Measurements from ENCODE around the gene CDX2.

CDX2 gene

DNA sequence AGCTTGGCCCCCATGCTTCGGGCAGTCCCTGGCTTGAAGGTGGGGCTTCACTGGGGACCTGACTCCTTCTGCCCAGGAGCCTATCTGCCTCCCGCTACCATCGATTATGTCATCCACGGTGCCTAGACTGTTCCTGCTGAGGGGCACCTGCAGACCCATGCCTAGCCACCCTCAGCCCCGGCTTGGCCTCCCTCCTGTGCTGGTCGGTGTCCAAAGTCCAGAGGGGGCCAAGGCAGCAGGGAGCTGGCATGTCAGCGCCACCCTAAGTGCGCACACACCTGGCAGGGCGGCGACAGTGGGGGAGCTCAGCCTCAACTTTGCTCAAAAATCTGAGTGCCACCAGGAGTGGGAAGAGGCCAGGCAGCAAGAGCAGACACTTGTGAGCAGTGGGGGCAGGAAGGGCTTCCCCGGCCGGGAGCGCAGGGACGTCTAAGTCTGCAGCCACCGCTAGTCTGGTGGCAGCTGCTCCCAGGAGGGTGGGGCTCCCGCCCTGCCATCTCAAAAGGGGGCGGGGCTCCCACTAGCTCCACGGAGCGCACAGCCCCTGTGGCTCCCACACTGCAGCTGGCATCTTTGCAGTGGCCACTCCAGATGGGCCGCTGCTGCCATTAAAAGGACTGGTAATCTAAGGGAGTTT is 32.8 kb upstream of the CDX2 start:
- Histone ChIP-seq H3K4me3 (replicated peaks; ENCODE audit: insufficient read depth, low read length) (no peak overlapping the region), H3K27ac (replicated peaks) (no peak overlapping the region), H3K27me3 (ENCODE audit: insufficient read depth, poor library complexity, severe bottlenecking) (no peaks in the 10 kb centered on the region)
- TF ChIP-seq GABPA (IDR thresholded peaks at IDR 0.05; ENCODE audit: low read depth): no peak
- DNase-seq (ENCODE audit: low read depth in 1 of 2, low spot score in 1 of 2): no peak

DNA sequence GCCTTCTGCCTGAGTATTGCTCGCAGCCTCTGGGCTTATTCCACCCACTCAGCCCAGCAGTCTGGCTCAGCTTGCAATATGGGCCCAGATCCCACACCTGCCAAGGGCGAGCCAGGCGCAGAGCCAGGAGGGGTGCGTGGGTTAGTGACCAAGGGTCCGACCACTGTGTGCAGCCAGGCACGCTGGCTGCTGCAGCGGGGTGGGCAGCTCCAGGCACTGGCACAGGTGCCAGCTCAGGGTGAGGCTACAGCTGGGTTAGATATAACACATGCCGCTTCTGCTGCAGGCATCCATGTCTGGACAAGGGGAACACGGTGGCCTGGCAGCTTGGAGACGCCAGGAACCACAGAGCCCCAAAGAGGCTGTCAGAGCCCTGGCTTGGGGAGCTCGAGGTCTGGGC is 31.9 kb upstream of the CDX2 start:
- Histone ChIP-seq H3K27me3 (ENCODE audit: insufficient read depth, poor library complexity, severe bottlenecking) (no peaks in the 10 kb centered on the region), H3K27ac (replicated peaks) (no peak overlapping the region), H3K4me3 (replicated peaks; ENCODE audit: insufficient read depth, low read length) (no peak overlapping the region)
- TF ChIP-seq GABPA (IDR thresholded peaks at IDR 0.05; ENCODE audit: low read depth) (no peak), SPI1 (IDR thresholded peaks at IDR 0.05; ENCODE audit: borderline replicate concordance, low read depth) (no peak), POLR2AphosphoS5 (IDR thresholded peaks at IDR 0.05; ENCODE audit: low read depth) (no peak)
- TF ChIP-seq, protein P1, sequence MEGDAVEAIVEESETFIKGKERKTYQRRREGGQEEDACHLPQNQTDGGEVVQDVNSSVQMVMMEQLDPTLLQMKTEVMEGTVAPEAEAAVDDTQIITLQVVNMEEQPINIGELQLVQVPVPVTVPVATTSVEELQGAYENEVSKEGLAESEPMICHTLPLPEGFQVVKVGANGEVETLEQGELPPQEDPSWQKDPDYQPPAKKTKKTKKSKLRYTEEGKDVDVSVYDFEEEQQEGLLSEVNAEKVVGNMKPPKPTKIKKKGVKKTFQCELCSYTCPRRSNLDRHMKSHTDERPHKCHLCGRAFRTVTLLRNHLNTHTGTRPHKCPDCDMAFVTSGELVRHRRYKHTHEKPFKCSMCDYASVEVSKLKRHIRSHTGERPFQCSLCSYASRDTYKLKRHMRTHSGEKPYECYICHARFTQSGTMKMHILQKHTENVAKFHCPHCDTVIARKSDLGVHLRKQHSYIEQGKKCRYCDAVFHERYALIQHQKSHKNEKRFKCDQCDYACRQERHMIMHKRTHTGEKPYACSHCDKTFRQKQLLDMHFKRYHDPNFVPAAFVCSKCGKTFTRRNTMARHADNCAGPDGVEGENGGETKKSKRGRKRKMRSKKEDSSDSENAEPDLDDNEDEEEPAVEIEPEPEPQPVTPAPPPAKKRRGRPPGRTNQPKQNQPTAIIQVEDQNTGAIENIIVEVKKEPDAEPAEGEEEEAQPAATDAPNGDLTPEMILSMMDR (IDR thresholded peaks at IDR 0.05; ENCODE audit: insufficient read depth, low read length): no peak
- TF ChIP-seq, protein P2, sequence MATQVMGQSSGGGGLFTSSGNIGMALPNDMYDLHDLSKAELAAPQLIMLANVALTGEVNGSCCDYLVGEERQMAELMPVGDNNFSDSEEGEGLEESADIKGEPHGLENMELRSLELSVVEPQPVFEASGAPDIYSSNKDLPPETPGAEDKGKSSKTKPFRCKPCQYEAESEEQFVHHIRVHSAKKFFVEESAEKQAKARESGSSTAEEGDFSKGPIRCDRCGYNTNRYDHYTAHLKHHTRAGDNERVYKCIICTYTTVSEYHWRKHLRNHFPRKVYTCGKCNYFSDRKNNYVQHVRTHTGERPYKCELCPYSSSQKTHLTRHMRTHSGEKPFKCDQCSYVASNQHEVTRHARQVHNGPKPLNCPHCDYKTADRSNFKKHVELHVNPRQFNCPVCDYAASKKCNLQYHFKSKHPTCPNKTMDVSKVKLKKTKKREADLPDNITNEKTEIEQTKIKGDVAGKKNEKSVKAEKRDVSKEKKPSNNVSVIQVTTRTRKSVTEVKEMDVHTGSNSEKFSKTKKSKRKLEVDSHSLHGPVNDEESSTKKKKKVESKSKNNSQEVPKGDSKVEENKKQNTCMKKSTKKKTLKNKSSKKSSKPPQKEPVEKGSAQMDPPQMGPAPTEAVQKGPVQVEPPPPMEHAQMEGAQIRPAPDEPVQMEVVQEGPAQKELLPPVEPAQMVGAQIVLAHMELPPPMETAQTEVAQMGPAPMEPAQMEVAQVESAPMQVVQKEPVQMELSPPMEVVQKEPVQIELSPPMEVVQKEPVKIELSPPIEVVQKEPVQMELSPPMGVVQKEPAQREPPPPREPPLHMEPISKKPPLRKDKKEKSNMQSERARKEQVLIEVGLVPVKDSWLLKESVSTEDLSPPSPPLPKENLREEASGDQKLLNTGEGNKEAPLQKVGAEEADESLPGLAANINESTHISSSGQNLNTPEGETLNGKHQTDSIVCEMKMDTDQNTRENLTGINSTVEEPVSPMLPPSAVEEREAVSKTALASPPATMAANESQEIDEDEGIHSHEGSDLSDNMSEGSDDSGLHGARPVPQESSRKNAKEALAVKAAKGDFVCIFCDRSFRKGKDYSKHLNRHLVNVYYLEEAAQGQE (IDR thresholded peaks at IDR 0.05; ENCODE audit: insufficient replicate concordance, low read depth): no peak
- no peak for DNase-seq (ENCODE audit: low read depth in 1 of 2, low spot score in 1 of 2)

DNA sequence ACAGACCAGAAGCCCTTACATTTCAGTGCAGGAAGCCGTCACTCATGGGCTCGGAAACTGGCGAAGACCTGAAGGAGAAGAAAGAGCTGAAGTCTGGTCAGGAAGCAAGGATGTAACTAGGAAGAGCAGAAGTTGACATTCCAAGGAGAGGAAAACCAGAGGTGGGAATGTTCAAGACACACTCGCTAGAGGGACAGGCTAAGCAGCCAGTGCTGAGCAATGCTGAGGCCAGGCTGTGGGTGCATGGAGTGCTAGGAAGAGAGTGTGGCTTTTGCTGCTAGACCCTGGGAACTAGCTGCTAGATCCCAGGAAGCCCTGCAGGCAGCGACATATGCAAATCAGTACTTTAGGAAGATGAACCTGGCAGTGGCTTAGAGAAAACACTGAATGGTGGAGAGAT is 31.5 kb upstream of the CDX2 start:
- no peak for DNase-seq (ENCODE audit: low read depth in 1 of 2, low spot score in 1 of 2)
- TF ChIP-seq, protein P1 (IDR thresholded peaks at IDR 0.05; ENCODE audit: insufficient read depth, low read length): no peak
- TF ChIP-seq GABPA (IDR thresholded peaks at IDR 0.05; ENCODE audit: low read depth): no peak
- TF ChIP-seq, protein P2 (IDR thresholded peaks at IDR 0.05; ENCODE audit: insufficient replicate concordance, low read depth): no peak
- no peak for TF ChIP-seq POLR2AphosphoS5 (IDR thresholded peaks at IDR 0.05; ENCODE audit: low read depth)
- no peak for TF ChIP-seq SPI1 (IDR thresholded peaks at IDR 0.05; ENCODE audit: borderline replicate concordance, low read depth)
- H3K4me3 ChIP-seq (replicated peaks; ENCODE audit: insufficient read depth, low read length): no peak overlapping the region
- H3K27ac ChIP-seq (replicated peaks): no peak overlapping the region
- no peaks in the 10 kb centered on the region for H3K27me3 ChIP-seq (ENCODE audit: insufficient read depth, poor library complexity, severe bottlenecking)

DNA sequence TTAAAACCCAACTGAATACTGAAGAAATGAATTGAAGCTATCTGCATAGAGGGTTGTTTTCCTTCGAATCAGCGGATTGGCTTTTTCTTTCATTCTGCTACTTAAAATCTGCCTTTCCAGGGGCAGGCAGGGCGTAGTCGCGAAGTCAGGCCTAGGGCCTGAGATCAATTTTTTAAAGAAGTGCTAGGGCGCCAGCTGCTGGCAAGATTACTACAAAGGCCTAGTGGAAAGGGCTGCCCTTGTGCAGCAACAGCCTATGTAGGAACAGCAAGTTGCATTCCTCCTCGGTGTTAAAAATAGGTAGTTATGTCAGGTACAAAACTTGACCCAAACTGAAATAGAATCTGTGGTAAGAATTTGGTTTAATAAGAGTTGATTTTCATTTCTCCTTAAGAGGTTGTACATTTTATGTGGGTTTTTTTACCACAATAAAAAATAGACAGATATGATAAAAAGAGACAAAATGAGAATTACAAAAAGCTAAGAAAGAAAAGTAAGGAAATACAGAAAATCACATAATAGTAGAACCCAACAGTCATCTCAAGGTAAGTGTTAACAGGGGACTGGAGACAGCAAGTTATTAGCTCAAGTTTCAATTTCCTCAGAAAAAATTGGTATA is 28.9 kb upstream of the CDX2 start:
- DNase-seq (ENCODE audit: low read depth in 1 of 2, low spot score in 1 of 2): peak in 1 of 2 experiments; percentile 81

More for the DNA sequence above, 28.9 kb upstream of the CDX2 start:
- H3K27me3 ChIP-seq (ENCODE audit: insufficient read depth, poor library complexity, severe bottlenecking): no peaks in the 10 kb centered on the region
- H3K27ac ChIP-seq (replicated peaks): no peak overlapping the region
- no peak for TF ChIP-seq POLR2AphosphoS5 (IDR thresholded peaks at IDR 0.05; ENCODE audit: low read depth)
- TF ChIP-seq, protein P1 (IDR thresholded peaks at IDR 0.05; ENCODE audit: insufficient read depth, low read length): peak; percentile 75
- H3K4me3 ChIP-seq (replicated peaks; ENCODE audit: insufficient read depth, low read length): no peak overlapping the region
